Measurements from ENCODE around the gene SPG11. TPM values are rescaled to one million over a fixed set of nuclear protein-coding genes. Genes with fewer than 3 reads are reported as not detected.

The SPG11 gene
- total and polyA plus RNA-seq, 10 of the 15 experiments (the other 5 are each of a cell fraction or from before 2014, with no cell fraction given) = 22.1 to 85.1 (median 47.2) TPM

- ChIA-PET SMC1A (ENCODE audit: uncharacterized antibody, unreplicated experiment) (no interaction called here), CTCF (interaction anchor here (1.9 kb wide), 1 partner anchor 13 kb away, joined by 6 read pairs; no protein-coding TSS in a partner anchor)
- no peak for FAIRE-seq
Observed at GRCh38 chr15:44641651-44642050, 21.8 kb downstream of the SPG11 start.

More at GRCh38 chr15:44641651-44642050, 21.8 kb downstream of the SPG11 start:
- H3K9me3 ChIP-seq (replicated peaks; ENCODE audit: control insufficient read depth, insufficient read depth, low read length) = peaks cover 11% of the 10 kb centered on the region
- POLR2A ChIA-PET = interaction anchor here (0.6 to 1.1 kb wide), 2 partner anchors 17 to 817 kb away, joined by 3 to 4 read pairs; partner anchors contain the start of gene MFAP1
- H3K36me3 ChIP-seq (ENCODE audit: control insufficient read depth in 2 of 2, insufficient read depth in 2 of 2, low read length in 1 of 2) = peaks cover 0 to 25% of the 10 kb centered on the region in 2 experiments; a peak in 3 of 4 replicates
- ATAC-seq = no peak
- no peak overlapping the region for H3K4me2 ChIP-seq (ENCODE audit: control insufficient read depth, insufficient read depth)
- H3K9ac ChIP-seq (ENCODE audit: control insufficient read depth, insufficient read depth, low read length) = no peak overlapping the region
- no peaks in the 10 kb centered on the region for H3K4me1 ChIP-seq (ENCODE audit: control insufficient read depth, insufficient read depth, low read length)
- H3K79me2 ChIP-seq (ENCODE audit: control insufficient read depth, insufficient read depth, low read length) = peaks cover 3% of the 10 kb centered on the region
- TF ChIP-seq NFYA (IDR thresholded peaks at IDR 0.05; ENCODE audit: borderline replicate concordance, low read depth, low read length) (no peak), MEF2B (IDR thresholded peaks at IDR 0.05; ENCODE audit: partially characterized antibody, poor library complexity, severe bottlenecking) (no peak), ZBTB33 (IDR thresholded peaks at IDR 0.05) (no peak), ASH2L (IDR thresholded peaks at IDR 0.05; ENCODE audit: borderline replicate concordance, low read depth) (no peak), REST (IDR thresholded peaks at IDR 0.05; ENCODE audit: low read depth, low read length) (no peak), SMAD5 (IDR thresholded peaks at IDR 0.05; ENCODE audit: low read depth) (no peak)
- H3K27me3 ChIP-seq (replicated peaks in 1 of 2; ENCODE audit: control insufficient read depth in 2 of 2, insufficient read depth in 2 of 2, low read length in 1 of 2) = no peaks in the 10 kb centered on the region
- 100% methylated on average over 4 of the region's 4 CpGs for WGBS (ENCODE audit: insufficient coverage, insufficient replicate concordance, low lambda C conversion rate, missing lambda C conversion rate)
- in situ Hi-C loops (cut with MboI) (no loop called here), intact Hi-C loops (cut with micrococcal nuclease; ENCODE audit: unreplicated experiment) (no loop called here)
- no peaks in the 10 kb centered on the region for H4K20me1 ChIP-seq (ENCODE audit: control insufficient read depth, insufficient read depth)
- no peak overlapping the region for H3K4me3 ChIP-seq
- no peak overlapping the region for H2AFZ ChIP-seq (ENCODE audit: control insufficient read depth, low read depth, low read length)
- BruUV-seq (replicated peaks) = no TSS peak
- RAD21 ChIA-PET (ENCODE audit: unreplicated experiment) = interaction anchor here (0.6 kb wide), 1 partner anchor 14 kb away, joined by 4 read pairs; no protein-coding TSS in a partner anchor
- no peak for DNase-seq (ENCODE audit: low read depth, low spot score)
- no peak overlapping the region for H3K27ac ChIP-seq (ENCODE audit: control insufficient read depth, insufficient read depth)
